HUES48 (cell line): ENCODE data around the gene CYB561D2.

Experiments used
- H3K27ac ChIP-seq: one replicate; pipeline ENCODE4 v1.7.0; 2013; ENCODE audit warnings: low read depth, low read length, inconsistent platforms
- H3K27me3 ChIP-seq: 2 replicates; pipeline ENCODE4 v1.6.1; 2013; ENCODE audit warnings: mild to moderate bottlenecking, low read length; ENCODE audit not compliant: control insufficient read depth, insufficient read depth
- H3K36me3 ChIP-seq: 2 replicates; pipeline ENCODE4 v1.6.1; 2013; ENCODE audit warnings: low read length; ENCODE audit not compliant: control insufficient read depth, insufficient read depth
- H3K4me1 ChIP-seq: 2 replicates; pipeline ENCODE4 v1.6.1; 2013; ENCODE audit warnings: mild to moderate bottlenecking, low read length; ENCODE audit not compliant: control insufficient read depth, insufficient read depth
- H3K4me3 ChIP-seq: 2 replicates; pipeline ENCODE4 v1.5.1; 2013; ENCODE audit warnings: mild to moderate bottlenecking, low read depth, low read length
- H3K9ac ChIP-seq: 2 replicates; pipeline ENCODE4 v1.6.1; 2013; ENCODE audit warnings: mild to moderate bottlenecking, low read depth, low read length, moderate library complexity
- H3K9me3 ChIP-seq: 2 replicates; pipeline ENCODE4 v1.6.1; 2013; ENCODE audit warnings: low read length; ENCODE audit not compliant: control insufficient read depth, insufficient read depth

CYB561D2 gene

GRCh38 chr3:50336452-50337174 lies 14.0 kb upstream of the CYB561D2 start:
- H3K27ac ChIP-seq: peak overlapping the region; percentile 95
- peak overlapping the region; percentile 76 for H3K9ac ChIP-seq
- H3K4me3 ChIP-seq: peak overlapping the region; percentile 81
- peaks cover 32% of the 10 kb centered on the region for H3K27me3 ChIP-seq
- peaks cover 13% of the 10 kb centered on the region for H3K36me3 ChIP-seq
- H3K9me3 ChIP-seq: no peaks in the 10 kb centered on the region
- H3K4me1 ChIP-seq: no peaks in the 10 kb centered on the region

- Histone ChIP-seq H3K4me1 (no peaks in the 10 kb centered on the region), H3K36me3 (0 out of 2 replicates have a peak, but pooled peaks cover 6% of the 10 kb centered on the region), H3K27ac (peak overlapping the region; percentile 95), H3K9me3 (no peaks in the 10 kb centered on the region), H3K9ac (peak overlapping the region; percentile 76), H3K27me3 (peaks cover 38% of the 10 kb centered on the region), H3K4me3 (peak overlapping the region; percentile 81)
These were observed 13.3 kb upstream of the CYB561D2 start for GRCh38 chr3:50337175-50337861.

GRCh38 chr3:50338965-50339364 lies 11.7 kb upstream of the CYB561D2 start:
- no peaks in the 10 kb centered on the region for H3K4me1 ChIP-seq

GRCh38 chr3:50339485-50340146 lies 11.0 kb upstream of the CYB561D2 start:
- Histone ChIP-seq H3K4me1 (no peaks in the 10 kb centered on the region), H3K9me3 (no peaks in the 10 kb centered on the region), H3K27ac (no peak overlapping the region), H3K9ac (no peak overlapping the region), H3K36me3 (no peaks in the 10 kb centered on the region), H3K4me3 (no peak overlapping the region), H3K27me3 (peaks cover 59% of the 10 kb centered on the region)

More at GRCh38 chr3:50338965-50339364, 11.7 kb upstream of the CYB561D2 start:
- H3K9me3 ChIP-seq: no peaks in the 10 kb centered on the region
- H3K27ac ChIP-seq: no peak overlapping the region
- 0 out of 2 replicates have a peak, but pooled peaks cover 4% of the 10 kb centered on the region for H3K36me3 ChIP-seq
- no peak overlapping the region for H3K4me3 ChIP-seq
- H3K9ac ChIP-seq: no peak overlapping the region
- H3K27me3 ChIP-seq: peaks cover 53% of the 10 kb centered on the region

- no peaks in the 10 kb centered on the region for H3K9me3 ChIP-seq
- peaks cover 63% of the 10 kb centered on the region for H3K27me3 ChIP-seq
- H3K4me3 ChIP-seq: peak overlapping the region; percentile 53; the same call in 1 of the 2 replicates
- H3K27ac ChIP-seq: no peak overlapping the region
- H3K4me1 ChIP-seq: no peaks in the 10 kb centered on the region
- no peak overlapping the region for H3K9ac ChIP-seq
- H3K36me3 ChIP-seq: no peaks in the 10 kb centered on the region
These were observed 10.6 kb upstream of the CYB561D2 start for GRCh38 chr3:50340147-50340447.

GRCh38 chr3:50340448-50341329 lies 10.0 kb upstream of the CYB561D2 start, which contains the start of gene RASSF1:
TSS of gene RASSF1 (minus strand) at chr3:50340836. CDS start at chr3:50340805, 31 bp downstream.
- H3K9ac ChIP-seq: no peak within 1 kb of the TSS
- H3K27ac ChIP-seq: no peak within 1 kb of the TSS
- H3K4me3 ChIP-seq: peak within 1 kb of the TSS; percentile 53
- peaks cover 67% of the 10 kb centered on the region for H3K27me3 ChIP-seq
- no peaks in the 10 kb centered on the region for H3K9me3 ChIP-seq
- H3K36me3 ChIP-seq: no peaks in the 10 kb centered on the region
- no peaks in the 10 kb centered on the region for H3K4me1 ChIP-seq

- Histone ChIP-seq H3K9ac (no peak overlapping the region), H3K9me3 (no peaks in the 10 kb centered on the region), H3K4me3 (no peak overlapping the region; the same call in 1 of the 2 replicates), H3K27me3 (peaks cover 70% of the 10 kb centered on the region), H3K27ac (no peak overlapping the region), H3K4me1 (no peaks in the 10 kb centered on the region), H3K36me3 (no peaks in the 10 kb centered on the region)
These were observed 9.1 kb upstream of the CYB561D2 start for GRCh38 chr3:50341537-50341936.

GRCh38 chr3:50341996-50342650 lies 8.5 kb upstream of the CYB561D2 start:
- Histone ChIP-seq H3K36me3 (no peaks in the 10 kb centered on the region), H3K4me3 (no peak overlapping the region), H3K9me3 (no peaks in the 10 kb centered on the region), H3K4me1 (no peaks in the 10 kb centered on the region), H3K27me3 (peaks cover 72% of the 10 kb centered on the region), H3K27ac (no peak overlapping the region), H3K9ac (no peak overlapping the region)

- peaks cover 7% of the 10 kb centered on the region for H3K36me3 ChIP-seq
- no peaks in the 10 kb centered on the region for H3K4me1 ChIP-seq
- no peak overlapping the region for H3K9ac ChIP-seq
- no peak overlapping the region for H3K27ac ChIP-seq
- H3K9me3 ChIP-seq: no peaks in the 10 kb centered on the region
- H3K4me3 ChIP-seq: no peak overlapping the region
- H3K27me3 ChIP-seq: peaks cover 72% of the 10 kb centered on the region
These were observed 7.6 kb upstream of the CYB561D2 start for GRCh38 chr3:50342813-50343633.
